RWPE2 (cell line): ENCODE results near the gene PHLDB3.
"Not testable (repeated sequence)": the region's sequence is repeated elsewhere in the genome, so short reads cannot be mapped to it uniquely, and the experiment has no call there.

Experiments used
- ATAC-seq: fragments of 200-7000 bp; cut with Tn5 transposase; 3 replicates; pipeline ENCODE4 v1.9.1; 2021; ENCODE audit warnings: low read depth
- DNase-seq: peaks from one replicate; pipeline ENCODE4 v3.0.0-alpha.2; 2020; ENCODE audit warnings: low spot score
- H3K27ac ChIP-seq: fragments of 450-650 bp; 2 replicates; pipeline ENCODE4 v1.5.1; 2017; ENCODE audit warnings: mild to moderate bottlenecking; ENCODE audit not compliant: poor library complexity, severe bottlenecking
- H3K27me3 ChIP-seq: fragments of 250-450 bp; sonication (Bioruptor Pico); 2 replicates; pipeline ENCODE4 v1.5.1; 2021; ENCODE audit warnings: mild to moderate bottlenecking, moderate library complexity; ENCODE audit not compliant: insufficient read depth, poor library complexity, severe bottlenecking
- H3K36me3 ChIP-seq: fragments of 250-450 bp; sonication (Bioruptor Pico); 2 replicates; pipeline ENCODE4 v1.5.1; 2020; ENCODE audit warnings: low read depth, mild to moderate bottlenecking, moderate library complexity
- H3K4me1 ChIP-seq: fragments of 250-450 bp; sonication (Bioruptor Pico); 2 replicates; pipeline ENCODE4 v1.5.1; 2021; ENCODE audit warnings: mild to moderate bottlenecking, moderate library complexity; ENCODE audit not compliant: insufficient read depth, poor library complexity, severe bottlenecking
- H3K4me3 ChIP-seq: fragments of 250-450 bp; sonication (Bioruptor Pico); 2 replicates; pipeline ENCODE4 v1.5.1; 2021; ENCODE audit warnings: mild to moderate bottlenecking, moderate library complexity; ENCODE audit not compliant: severe bottlenecking
- H3K9me3 ChIP-seq: fragments of 250-450 bp; sonication (Bioruptor Pico); 2 replicates; pipeline ENCODE4 v1.5.1; 2021; ENCODE audit warnings: mild to moderate bottlenecking, moderate library complexity; ENCODE audit not compliant: severe bottlenecking
- TF ChIP-seq, protein P1 (sequence below): fragments of 450-650 bp; IDR thresholded peaks from one replicate; pipeline ENCODE4 v1.5.1; 2017; ENCODE audit warnings: mild to moderate bottlenecking, moderate library complexity; ENCODE audit not compliant: poor library complexity, severe bottlenecking

Gene PHLDB3

DNA sequence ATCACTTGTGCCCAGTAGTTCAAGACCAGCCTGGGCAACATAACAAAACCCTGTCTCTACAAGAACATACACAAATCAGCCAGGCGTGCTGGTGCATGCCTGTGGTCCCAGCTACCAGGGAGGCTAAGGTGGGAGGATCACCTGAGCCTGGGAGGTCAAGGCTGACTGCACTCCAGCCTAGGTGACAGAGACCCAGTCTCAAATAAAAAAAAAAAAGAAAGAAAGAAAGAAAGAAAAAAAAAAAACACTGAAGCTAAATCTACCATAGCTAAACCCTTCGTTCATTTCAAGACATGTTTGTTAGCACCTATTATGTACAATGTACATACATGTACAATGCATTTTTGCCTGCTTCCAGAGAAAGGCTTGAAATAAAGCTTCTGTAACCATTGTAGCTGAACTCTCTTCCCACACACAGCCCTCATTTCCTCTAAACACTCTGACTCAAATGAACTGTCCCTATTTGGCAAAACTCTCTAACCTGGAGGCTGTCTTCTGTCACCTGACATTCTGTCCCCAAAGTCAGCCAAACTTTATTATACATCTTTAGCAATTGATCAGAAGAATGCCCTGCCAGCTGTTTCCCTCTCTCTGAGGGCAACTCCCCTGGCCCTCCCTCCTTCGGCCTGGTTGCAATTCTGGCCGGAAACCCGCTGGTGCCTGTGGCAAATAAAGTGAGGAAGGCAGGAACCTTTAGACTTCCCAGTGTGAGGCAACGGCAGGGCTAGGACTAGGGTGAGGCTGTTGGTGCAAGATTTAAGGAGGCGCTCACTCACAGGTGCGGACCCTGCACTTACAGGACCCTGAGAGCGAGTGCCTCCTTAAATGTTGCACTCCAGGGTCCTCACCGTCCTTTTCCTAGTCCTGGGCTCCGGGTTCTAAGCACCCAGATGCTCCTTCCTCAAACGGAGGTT, 20.6 kb upstream of the PHLDB3 start:
- TF ChIP-seq, protein P1, sequence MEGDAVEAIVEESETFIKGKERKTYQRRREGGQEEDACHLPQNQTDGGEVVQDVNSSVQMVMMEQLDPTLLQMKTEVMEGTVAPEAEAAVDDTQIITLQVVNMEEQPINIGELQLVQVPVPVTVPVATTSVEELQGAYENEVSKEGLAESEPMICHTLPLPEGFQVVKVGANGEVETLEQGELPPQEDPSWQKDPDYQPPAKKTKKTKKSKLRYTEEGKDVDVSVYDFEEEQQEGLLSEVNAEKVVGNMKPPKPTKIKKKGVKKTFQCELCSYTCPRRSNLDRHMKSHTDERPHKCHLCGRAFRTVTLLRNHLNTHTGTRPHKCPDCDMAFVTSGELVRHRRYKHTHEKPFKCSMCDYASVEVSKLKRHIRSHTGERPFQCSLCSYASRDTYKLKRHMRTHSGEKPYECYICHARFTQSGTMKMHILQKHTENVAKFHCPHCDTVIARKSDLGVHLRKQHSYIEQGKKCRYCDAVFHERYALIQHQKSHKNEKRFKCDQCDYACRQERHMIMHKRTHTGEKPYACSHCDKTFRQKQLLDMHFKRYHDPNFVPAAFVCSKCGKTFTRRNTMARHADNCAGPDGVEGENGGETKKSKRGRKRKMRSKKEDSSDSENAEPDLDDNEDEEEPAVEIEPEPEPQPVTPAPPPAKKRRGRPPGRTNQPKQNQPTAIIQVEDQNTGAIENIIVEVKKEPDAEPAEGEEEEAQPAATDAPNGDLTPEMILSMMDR, result no peak
- Histone ChIP-seq H3K27ac (peak overlapping the region; percentile 82), H3K4me1 (peaks cover 19% of the 10 kb centered on the region), H3K9me3 (no peaks in the 10 kb centered on the region), H3K27me3 (no peaks in the 10 kb centered on the region), H3K36me3 (peaks cover 28% of the 10 kb centered on the region), H3K4me3 (peak overlapping the region; percentile 93)
- DNase-seq (peak; percentile 87), ATAC-seq (peak; percentile 83)

DNA sequence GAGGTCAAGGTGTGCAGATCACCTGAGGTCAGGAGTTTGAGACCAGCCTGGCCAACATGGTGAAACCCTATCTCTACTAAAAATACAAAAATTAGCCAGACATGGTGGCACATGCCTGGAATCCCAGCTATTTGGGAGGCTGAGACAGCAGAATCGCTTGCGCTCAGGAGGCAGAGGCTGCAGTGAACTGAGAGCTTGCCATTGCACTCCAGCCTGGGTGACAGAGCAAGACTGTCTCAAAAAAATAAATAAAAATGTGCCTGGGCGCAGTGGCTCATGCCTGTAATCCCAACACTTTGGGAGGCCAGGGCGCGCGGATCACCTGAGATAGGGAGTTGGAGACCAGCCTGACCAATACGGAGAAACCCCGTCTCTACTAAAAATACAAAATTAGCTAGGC, 19.1 kb upstream of the PHLDB3 start:
- H3K27ac ChIP-seq, H3K27me3 ChIP-seq, H3K4me3 ChIP-seq, DNase-seq, H3K9me3 ChIP-seq, ATAC-seq: not testable (repeated sequence)
- Histone ChIP-seq H3K36me3 (peaks cover 32% of the 10 kb centered on the region), H3K4me1 (peaks cover 21% of the 10 kb centered on the region)

DNA sequence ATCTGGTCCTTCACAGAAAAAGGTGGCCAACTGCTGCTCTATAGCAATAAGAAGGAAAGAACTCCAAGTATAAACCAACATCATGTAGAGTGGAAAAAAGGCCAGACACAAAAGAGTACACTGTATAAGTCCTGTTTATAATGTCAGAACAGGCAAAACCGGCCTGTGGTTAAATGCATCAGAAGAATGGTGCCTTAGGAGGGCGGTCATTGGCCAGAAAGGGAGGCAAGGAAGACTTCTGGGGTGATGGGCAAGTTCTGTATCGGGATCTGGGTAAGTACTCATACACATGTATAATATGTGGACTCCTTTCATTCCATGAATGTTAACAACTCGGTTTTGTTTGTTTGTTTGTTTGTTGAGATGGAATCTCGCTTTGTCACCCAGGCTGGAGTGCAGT, 18.4 kb upstream of the PHLDB3 start:
- TF ChIP-seq, protein P1, result no peak
- no peak for DNase-seq
- H3K36me3 ChIP-seq, result peaks cover 32% of the 10 kb centered on the region
- no peaks in the 10 kb centered on the region for H3K27me3 ChIP-seq
- no peaks in the 10 kb centered on the region for H3K9me3 ChIP-seq
- H3K4me3 ChIP-seq, result no peak overlapping the region
- ATAC-seq, result no peak
- H3K27ac ChIP-seq, result no peak overlapping the region
- H3K4me1 ChIP-seq, result peaks cover 21% of the 10 kb centered on the region

DNA sequence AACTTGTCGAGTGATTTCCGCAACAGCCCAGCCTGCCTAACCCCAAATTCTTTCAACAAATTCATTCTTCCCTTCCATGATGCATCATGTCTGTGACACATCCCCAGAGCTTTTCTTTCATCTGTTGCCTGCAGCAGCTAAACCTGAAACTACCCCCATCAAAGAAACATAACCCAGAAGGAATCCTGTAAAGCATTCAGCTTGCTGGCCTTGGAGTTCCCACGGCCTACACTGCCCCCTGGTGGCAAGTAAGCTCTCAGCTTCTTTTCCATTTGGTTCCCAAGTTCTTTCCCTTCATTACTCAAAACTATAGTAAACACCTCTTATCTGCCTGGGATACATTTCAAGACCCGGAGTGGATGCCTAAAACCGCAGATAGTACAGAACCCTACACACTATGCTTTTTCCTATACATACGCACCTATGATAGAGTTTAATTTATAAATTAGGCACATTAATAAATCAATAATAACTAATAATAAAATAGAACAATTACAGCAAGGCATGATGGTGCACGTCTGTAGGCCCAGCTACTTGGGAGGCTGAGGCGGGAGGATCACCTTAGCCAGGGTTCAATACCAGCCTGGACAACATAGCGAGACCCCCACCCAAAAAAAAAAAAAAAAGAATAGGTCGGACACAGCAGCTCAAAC, 15.0 kb upstream of the PHLDB3 start:
- H3K4me1 ChIP-seq, result peaks cover 9% of the 10 kb centered on the region
- H3K36me3 ChIP-seq, result peaks cover 49% of the 10 kb centered on the region
- ATAC-seq (peak; percentile 86), DNase-seq (no peak)
- H3K9me3 ChIP-seq, result no peaks in the 10 kb centered on the region
- H3K27ac ChIP-seq, result peak overlapping the region; percentile 48
- TF ChIP-seq, protein P1, result peak; percentile 95
- H3K27me3 ChIP-seq, result no peaks in the 10 kb centered on the region
- no peak overlapping the region for H3K4me3 ChIP-seq

DNA sequence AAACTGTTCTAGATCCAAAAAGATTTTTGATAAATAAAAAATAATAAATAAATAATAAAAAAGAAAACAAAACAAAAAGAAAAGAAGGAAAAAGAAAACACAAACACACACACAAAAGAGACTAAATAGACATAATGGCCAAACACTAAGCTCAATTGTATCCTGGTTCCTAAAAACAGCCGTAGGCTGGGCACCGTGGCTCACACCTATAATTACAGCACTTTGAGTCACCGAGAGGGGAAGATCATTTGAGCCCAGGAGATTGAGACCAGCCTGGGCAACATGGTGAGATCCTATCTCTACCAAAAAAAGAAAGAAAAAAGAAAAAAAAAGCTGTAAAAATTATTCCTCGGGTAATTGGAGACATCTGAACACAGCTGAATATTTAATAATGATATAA, 13.5 kb upstream of the PHLDB3 start:
- H3K36me3 ChIP-seq, result peaks cover 41% of the 10 kb centered on the region
- H3K27me3 ChIP-seq, result no peaks in the 10 kb centered on the region
- no peaks in the 10 kb centered on the region for H3K9me3 ChIP-seq
- no peak overlapping the region for H3K4me3 ChIP-seq
- H3K4me1 ChIP-seq, result peaks cover 7% of the 10 kb centered on the region
- TF ChIP-seq, protein P1, result no peak
- H3K27ac ChIP-seq, result peak overlapping the region; percentile 48
- DNase-seq (no peak), ATAC-seq (no peak)

DNA sequence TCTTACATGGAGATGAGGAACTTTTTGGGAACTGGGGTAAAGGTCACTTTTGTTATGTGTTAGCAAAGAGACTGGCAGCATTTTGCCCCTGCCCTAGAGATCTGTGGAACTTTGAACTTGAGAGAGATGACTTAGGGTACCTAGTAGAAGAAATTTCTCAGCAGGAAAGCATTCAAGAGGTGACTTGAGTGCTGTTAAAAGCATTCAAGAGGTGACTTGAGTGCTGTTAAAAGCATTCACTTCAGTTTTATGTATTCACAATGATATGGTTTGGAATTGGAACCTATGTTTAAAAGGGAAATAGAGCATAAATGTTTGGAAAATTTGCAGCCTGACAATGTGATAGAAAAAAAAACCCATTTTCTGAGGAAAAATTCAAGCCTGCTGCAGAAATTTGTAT, 7.9 kb upstream of the PHLDB3 start:
- H3K4me1 ChIP-seq, H3K4me3 ChIP-seq, DNase-seq, H3K27me3 ChIP-seq, H3K27ac ChIP-seq, ATAC-seq, H3K9me3 ChIP-seq: not testable (repeated sequence)
- peaks cover 60% of the 10 kb centered on the region for H3K36me3 ChIP-seq
